ENCODE data around the gene CCDC71. TPM values are rescaled to one million over a fixed set of nuclear protein-coding genes. Genes with fewer than 3 reads are reported as not detected.

Gene CCDC71
- total RNA-seq, 1 experiment from 2014 or later, result 17.8 TPM

DNA sequence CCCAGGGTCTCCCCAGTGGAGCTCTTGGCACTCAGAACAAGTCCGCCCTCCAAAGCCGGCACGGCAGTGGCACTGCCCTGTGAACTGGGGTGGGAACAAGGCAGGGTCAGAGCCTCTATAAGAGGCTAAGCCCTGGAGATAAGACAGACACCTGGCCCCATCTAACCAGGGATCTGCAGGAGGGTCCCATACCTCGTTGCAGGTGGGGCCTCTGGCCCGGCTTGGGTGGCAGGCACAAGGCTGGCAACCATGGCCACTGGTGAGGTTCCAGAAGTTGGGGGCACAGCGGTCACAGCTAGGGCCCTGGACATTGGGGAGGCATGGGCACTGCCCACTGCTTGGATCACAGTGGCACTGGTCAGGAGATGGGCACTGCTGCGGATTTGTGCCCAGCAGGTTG, 41.9 kb downstream of the CCDC71 start:
- no TSS peak for BruUV-seq (replicated peaks)

GRCh38 chr3:49123687-49124086, 42.4 kb downstream of the CCDC71 start:
- Histone ChIP-seq H3K36me3 (ENCODE audit: low read depth) (no peaks in the 10 kb centered on the region), H3K4me2 (no peak overlapping the region), H3K9me2 (ENCODE audit: insufficient read depth) (no peaks in the 10 kb centered on the region), H3K27me3 (ENCODE audit: insufficient read depth, low read depth) (no peaks in the 10 kb centered on the region), H4K20me1 (ENCODE audit: insufficient read depth) (no peaks in the 10 kb centered on the region), H3K79me2 (ENCODE audit: low read depth) (peaks cover 17% of the 10 kb centered on the region), H3F3A (ENCODE audit: insufficient read depth, low read depth) (peaks cover 29% of the 10 kb centered on the region), H3K4me1 (replicated peaks; ENCODE audit: insufficient read depth) (peaks cover 9% of the 10 kb centered on the region), H3K4me3 (no peak overlapping the region), H3K27ac (no peak overlapping the region), H3K9me3 (ENCODE audit: insufficient read depth, low read depth) (no peaks in the 10 kb centered on the region), H2AFZ (no peak overlapping the region)
- intact Hi-C loops (cut with micrococcal nuclease; ENCODE audit: unreplicated experiment), result no loop called here
- DNase-seq, result no peak
- BruUV-seq (replicated peaks), result no TSS peak
- ChIA-PET POLR2A (ENCODE audit: unreplicated experiment) (no interaction called here), CTCF (no interaction called here)
- TF ChIP-seq, protein P1, sequence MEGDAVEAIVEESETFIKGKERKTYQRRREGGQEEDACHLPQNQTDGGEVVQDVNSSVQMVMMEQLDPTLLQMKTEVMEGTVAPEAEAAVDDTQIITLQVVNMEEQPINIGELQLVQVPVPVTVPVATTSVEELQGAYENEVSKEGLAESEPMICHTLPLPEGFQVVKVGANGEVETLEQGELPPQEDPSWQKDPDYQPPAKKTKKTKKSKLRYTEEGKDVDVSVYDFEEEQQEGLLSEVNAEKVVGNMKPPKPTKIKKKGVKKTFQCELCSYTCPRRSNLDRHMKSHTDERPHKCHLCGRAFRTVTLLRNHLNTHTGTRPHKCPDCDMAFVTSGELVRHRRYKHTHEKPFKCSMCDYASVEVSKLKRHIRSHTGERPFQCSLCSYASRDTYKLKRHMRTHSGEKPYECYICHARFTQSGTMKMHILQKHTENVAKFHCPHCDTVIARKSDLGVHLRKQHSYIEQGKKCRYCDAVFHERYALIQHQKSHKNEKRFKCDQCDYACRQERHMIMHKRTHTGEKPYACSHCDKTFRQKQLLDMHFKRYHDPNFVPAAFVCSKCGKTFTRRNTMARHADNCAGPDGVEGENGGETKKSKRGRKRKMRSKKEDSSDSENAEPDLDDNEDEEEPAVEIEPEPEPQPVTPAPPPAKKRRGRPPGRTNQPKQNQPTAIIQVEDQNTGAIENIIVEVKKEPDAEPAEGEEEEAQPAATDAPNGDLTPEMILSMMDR (conservative IDR thresholded peaks at IDR 0.05), result no peak
- no peak for TF ChIP-seq EZH2 (IDR thresholded peaks at IDR 0.05; ENCODE audit: low read depth)

More for the DNA sequence above, 41.9 kb downstream of the CCDC71 start:
- TF ChIP-seq, protein P1 (conservative IDR thresholded peaks at IDR 0.05), result no peak
- TF ChIP-seq EZH2 (IDR thresholded peaks at IDR 0.05; ENCODE audit: low read depth), result no peak
- Histone ChIP-seq H3K36me3 (ENCODE audit: low read depth) (no peaks in the 10 kb centered on the region), H2AFZ (no peak overlapping the region), H3K4me3 (no peak overlapping the region), H3K79me2 (ENCODE audit: low read depth) (peaks cover 12% of the 10 kb centered on the region), H3F3A (ENCODE audit: insufficient read depth, low read depth) (peaks cover 29% of the 10 kb centered on the region), H3K27ac (no peak overlapping the region), H3K4me1 (replicated peaks; ENCODE audit: insufficient read depth) (peaks cover 3% of the 10 kb centered on the region), H3K27me3 (ENCODE audit: insufficient read depth, low read depth) (no peaks in the 10 kb centered on the region), H3K9me2 (ENCODE audit: insufficient read depth) (no peaks in the 10 kb centered on the region), H3K4me2 (no peak overlapping the region), H3K9me3 (ENCODE audit: insufficient read depth, low read depth) (no peaks in the 10 kb centered on the region), H4K20me1 (ENCODE audit: insufficient read depth) (no peaks in the 10 kb centered on the region)
- no peak for DNase-seq
- CTCF ChIA-PET, result no interaction called here
- intact Hi-C loops (cut with micrococcal nuclease; ENCODE audit: unreplicated experiment), result no loop called here
- POLR2A ChIA-PET (ENCODE audit: unreplicated experiment), result no interaction called here

GRCh38 chr3:49122886-49123545, 43.1 kb downstream of the CCDC71 start:
- Histone ChIP-seq H3K9me2 (ENCODE audit: insufficient read depth) (no peaks in the 10 kb centered on the region), H3K4me2 (no peak overlapping the region), H4K20me1 (ENCODE audit: insufficient read depth) (no peaks in the 10 kb centered on the region), H3F3A (ENCODE audit: insufficient read depth, low read depth) (peaks cover 29% of the 10 kb centered on the region), H2AFZ (no peak overlapping the region), H3K4me3 (no peak overlapping the region), H3K27ac (no peak overlapping the region), H3K79me2 (ENCODE audit: low read depth) (peaks cover 23% of the 10 kb centered on the region), H3K9me3 (ENCODE audit: insufficient read depth, low read depth) (no peaks in the 10 kb centered on the region), H3K36me3 (ENCODE audit: low read depth) (peaks cover 5% of the 10 kb centered on the region; the same call in 1 of the 2 replicates), H3K27me3 (ENCODE audit: insufficient read depth, low read depth) (no peaks in the 10 kb centered on the region), H3K4me1 (replicated peaks; ENCODE audit: insufficient read depth) (peaks cover 10% of the 10 kb centered on the region)
- TF ChIP-seq, protein P1 (conservative IDR thresholded peaks at IDR 0.05), result no peak
- TF ChIP-seq EZH2 (IDR thresholded peaks at IDR 0.05; ENCODE audit: low read depth), result no peak
- ChIA-PET CTCF (no interaction called here), POLR2A (ENCODE audit: unreplicated experiment) (no interaction called here)
- no peak for DNase-seq
- no TSS peak for BruUV-seq (replicated peaks)
- intact Hi-C loops (cut with micrococcal nuclease; ENCODE audit: unreplicated experiment), result no loop called here
